WI38 (cell line): ENCODE measurements around the gene ICA1.

ENCODE experiments used
- H3K4me3 ChIP-seq: 2 replicates; pipeline ENCODE4 v1.5.1; 2011; ENCODE audit warnings: low read depth, mild to moderate bottlenecking, control low read depth, low read length
- CTCF ChIP-seq: IDR thresholded peaks from 2 replicates; pipeline ENCODE4 v1.5.1; 2012; ENCODE audit warnings: low read depth, mild to moderate bottlenecking, control low read depth, low read length

ICA1 gene

DNA sequence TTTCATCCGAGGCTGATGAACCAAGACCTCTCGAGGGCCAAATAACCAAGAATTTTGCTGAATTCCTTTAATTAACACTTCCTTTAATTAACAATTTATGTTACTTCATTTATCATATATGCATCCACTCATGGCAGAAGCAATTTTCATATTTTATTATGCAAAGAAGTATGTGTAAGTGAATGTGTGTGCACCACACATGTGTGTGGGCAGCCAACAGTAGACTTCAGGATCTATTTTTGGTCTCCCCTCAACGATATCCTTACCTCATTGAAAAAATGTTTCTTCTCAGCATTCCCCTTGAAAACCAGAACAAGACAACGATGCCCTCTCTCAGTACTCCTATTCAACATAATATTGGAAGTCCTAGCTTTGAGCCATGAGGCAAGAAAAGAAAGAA lies 96.8 kb downstream of the ICA1 start:
- H3K4me3 ChIP-seq = no peak overlapping the region
- no peak for TF ChIP-seq CTCF

DNA sequence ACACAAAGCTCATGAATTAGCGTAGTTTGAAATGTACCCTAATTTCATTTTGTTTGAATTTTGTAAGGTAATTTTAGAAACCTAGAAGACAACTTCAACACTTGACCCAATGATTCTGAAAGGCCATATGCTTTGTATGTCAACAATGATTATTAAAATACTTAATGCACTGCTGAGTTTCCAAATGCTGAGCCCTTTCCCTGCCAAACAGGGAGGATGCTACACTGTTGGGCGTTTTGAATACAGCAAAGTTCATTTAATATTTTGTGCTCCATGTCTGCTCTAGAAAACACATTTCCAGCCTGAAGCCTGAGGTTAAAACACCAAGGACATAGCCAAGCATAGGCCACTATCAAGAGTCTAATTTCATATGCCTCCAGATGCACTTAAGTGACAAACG lies 99.8 kb downstream of the ICA1 start:
- no peak overlapping the region for H3K4me3 ChIP-seq
- TF ChIP-seq CTCF = no peak

- no peak overlapping the region for H3K4me3 ChIP-seq
- no peak for TF ChIP-seq CTCF
Observed at GRCh38 chr7:8161364-8161828, 100.6 kb downstream of the ICA1 start.

- no peak for TF ChIP-seq CTCF
- no peak overlapping the region for H3K4me3 ChIP-seq
Observed at GRCh38 chr7:8160779-8161345, 101.1 kb downstream of the ICA1 start.

DNA sequence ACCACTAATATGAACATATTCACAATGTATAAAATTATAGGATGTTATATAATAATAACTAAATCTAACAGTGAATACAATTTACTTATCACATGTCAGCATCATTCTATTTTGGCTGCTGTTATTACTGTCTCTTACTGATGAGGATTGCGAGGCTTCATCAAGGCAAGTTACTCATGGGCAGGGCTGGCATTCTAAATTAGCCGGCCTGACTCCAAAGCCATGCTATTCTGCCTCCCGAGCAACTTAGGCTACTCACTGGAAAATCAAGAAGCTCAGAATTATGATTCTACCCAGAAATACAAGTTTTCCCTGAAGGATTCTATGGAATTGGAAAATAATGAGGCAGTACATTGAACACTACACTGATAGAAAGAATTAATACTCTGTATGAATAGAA lies 101.7 kb downstream of the ICA1 start:
- no peak for TF ChIP-seq CTCF

GRCh38 chr7:8159595-8159994 lies 102.4 kb downstream of the ICA1 start:
- H3K4me3 ChIP-seq = no peak overlapping the region

More for the DNA sequence above, 101.7 kb downstream of the ICA1 start:
- H3K4me3 ChIP-seq = no peak overlapping the region

GRCh38 chr7:8157296-8157695 lies 104.7 kb downstream of the ICA1 start:
- TF ChIP-seq CTCF = no peak
- H3K4me3 ChIP-seq = no peak overlapping the region

More at GRCh38 chr7:8159595-8159994, 102.4 kb downstream of the ICA1 start:
- no peak for TF ChIP-seq CTCF
